ENCODE results near the gene ESM1. TPM values are rescaled to one million over a fixed set of nuclear protein-coding genes. Genes with fewer than 3 reads are reported as not detected.

Gene ESM1
- total RNA-seq, 4 donors from 2014 or later = 0.36 TPM; not detected in 3

DNA sequence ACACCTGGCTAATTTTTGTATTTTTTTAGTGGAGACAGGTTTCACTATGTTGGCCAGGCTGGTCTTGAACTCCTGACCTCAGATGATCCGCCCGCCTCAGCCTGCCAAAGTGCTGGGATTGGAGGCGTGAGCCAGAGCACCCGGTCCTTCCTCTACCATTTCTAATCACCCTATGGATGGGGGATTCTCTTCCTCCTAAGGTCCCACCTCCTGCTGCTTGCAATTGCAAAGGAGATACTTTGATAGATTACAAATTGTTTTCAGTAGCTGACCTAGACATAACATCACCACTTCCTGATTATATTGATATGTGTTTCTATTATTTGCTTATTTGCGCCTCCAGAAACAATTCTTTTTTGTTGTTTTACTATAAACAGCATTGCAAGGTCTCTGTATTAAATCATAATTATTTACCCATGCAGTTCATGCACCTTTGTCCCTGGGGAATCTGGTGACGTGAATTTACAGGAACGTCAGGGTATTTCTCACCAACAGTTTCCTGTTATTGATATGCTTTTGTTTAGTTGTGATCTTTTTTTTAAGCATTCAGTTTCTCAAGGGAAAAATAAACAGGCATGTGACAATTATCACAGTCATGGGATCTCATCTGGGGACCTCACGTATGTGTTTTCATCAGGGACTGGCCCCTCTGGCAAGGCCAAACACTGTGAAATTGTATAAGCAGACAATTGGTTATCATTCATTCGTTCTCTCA, 43.2 kb downstream of the ESM1 start:
- ATAC-seq (ENCODE audit: low FRiP score) (no peak), DNase-seq (ENCODE audit: low spot score) (no peak)
- TF ChIP-seq, protein P1, sequence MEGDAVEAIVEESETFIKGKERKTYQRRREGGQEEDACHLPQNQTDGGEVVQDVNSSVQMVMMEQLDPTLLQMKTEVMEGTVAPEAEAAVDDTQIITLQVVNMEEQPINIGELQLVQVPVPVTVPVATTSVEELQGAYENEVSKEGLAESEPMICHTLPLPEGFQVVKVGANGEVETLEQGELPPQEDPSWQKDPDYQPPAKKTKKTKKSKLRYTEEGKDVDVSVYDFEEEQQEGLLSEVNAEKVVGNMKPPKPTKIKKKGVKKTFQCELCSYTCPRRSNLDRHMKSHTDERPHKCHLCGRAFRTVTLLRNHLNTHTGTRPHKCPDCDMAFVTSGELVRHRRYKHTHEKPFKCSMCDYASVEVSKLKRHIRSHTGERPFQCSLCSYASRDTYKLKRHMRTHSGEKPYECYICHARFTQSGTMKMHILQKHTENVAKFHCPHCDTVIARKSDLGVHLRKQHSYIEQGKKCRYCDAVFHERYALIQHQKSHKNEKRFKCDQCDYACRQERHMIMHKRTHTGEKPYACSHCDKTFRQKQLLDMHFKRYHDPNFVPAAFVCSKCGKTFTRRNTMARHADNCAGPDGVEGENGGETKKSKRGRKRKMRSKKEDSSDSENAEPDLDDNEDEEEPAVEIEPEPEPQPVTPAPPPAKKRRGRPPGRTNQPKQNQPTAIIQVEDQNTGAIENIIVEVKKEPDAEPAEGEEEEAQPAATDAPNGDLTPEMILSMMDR (IDR thresholded peaks at IDR 0.05) = no peak

GRCh38 chr5:54936201-54936600, 49.2 kb downstream of the ESM1 start:
- ATAC-seq (ENCODE audit: low FRiP score) = no peak
- no peak for DNase-seq (ENCODE audit: low spot score)
- TF ChIP-seq, protein P1 (IDR thresholded peaks at IDR 0.05) = no peak

DNA sequence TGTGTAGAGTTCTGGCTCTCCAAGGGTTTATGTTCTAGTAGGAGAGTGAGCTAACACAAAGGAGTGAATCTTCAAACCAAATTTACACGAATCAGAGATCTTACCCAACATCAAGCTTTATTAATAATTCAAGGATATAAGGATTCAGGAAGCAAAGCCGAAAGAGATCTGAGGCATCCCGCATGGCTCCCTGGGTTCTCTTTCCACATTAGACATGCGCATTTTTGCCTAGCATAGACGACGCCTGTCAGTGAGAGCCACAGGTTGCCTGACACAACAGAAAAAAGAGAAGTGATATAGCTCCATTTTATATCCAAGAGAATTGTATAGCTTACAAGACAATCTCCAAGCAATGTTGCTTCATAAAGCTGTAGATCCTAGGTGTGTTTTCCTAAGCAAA, 52.6 kb downstream of the ESM1 start:
- no peak for ATAC-seq (ENCODE audit: low FRiP score)
- no peak for DNase-seq (ENCODE audit: low spot score)
- TF ChIP-seq, protein P1 (IDR thresholded peaks at IDR 0.05) = no peak

DNA sequence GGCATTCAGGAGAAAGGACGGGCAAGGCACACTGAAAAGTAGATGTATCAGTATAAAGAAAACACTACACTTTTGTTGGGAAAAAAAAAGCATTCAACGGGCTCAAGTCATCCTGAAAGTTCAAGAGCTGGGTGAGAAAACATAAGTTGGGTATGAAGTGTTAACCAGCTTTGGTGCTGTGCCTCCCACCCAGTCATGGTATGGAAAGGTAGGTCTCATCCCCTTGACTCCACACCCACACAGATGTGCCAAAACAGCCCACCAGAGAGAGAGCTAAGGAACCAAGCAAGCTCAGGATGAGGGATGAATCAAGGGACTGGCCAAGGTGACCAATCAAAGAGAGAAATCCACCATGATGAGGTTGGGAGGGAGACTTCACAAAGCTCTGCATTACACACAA, 54.7 kb downstream of the ESM1 start:
- DNase-seq (ENCODE audit: low spot score) (no peak), ATAC-seq (ENCODE audit: low FRiP score) (no peak)
- TF ChIP-seq, protein P1 (IDR thresholded peaks at IDR 0.05) = no peak

Other genes starting within 250 kb of the ESM1 start
- 1 to 10 TPM in 3 of 4 donors, not detected in 1; 2.7 to 4.4 (median 3.1) TPM for gene GZMK, start 38.7 kb upstream of the ESM1 start, total RNA-seq
- gene GZMA, start 117.1 kb upstream of the ESM1 start, total RNA-seq = 1 to 10 TPM in 2 of 4 donors, under 1 TPM in 1, not detected in 1; 0.96 to 4.8 (median 1.8) TPM
- gene GPX8, start 174.6 kb upstream of the ESM1 start, total RNA-seq = 10 to 100 TPM in 3 of 4 donors, 1 to 10 TPM in 1; 9.5 to 30.9 (median 17.7) TPM
- not detected for gene CDC20B, start 187.6 kb upstream of the ESM1 start, total RNA-seq
- not detected for gene MCIDAS, start 241.7 kb upstream of the ESM1 start, total RNA-seq
- not detected for gene CCNO, start 248.0 kb upstream of the ESM1 start, total RNA-seq

Measured in omental fat pad (tissue), 4 donors.